Ishikawa (cell line): ENCODE data around the gene RSPH10B.

Experiments used
- CEBPB ChIP-seq: IDR thresholded peaks from 2 replicates; pipeline ENCODE4 v1.6.1; 2012
- CREB1 ChIP-seq: IDR thresholded peaks from 2 replicates; pipeline ENCODE4 v1.6.1; 2012; ENCODE audit warnings: low read depth
- EGR1 ChIP-seq: IDR thresholded peaks from 2 replicates; pipeline ENCODE4 v1.6.1; 2012
- EP300 ChIP-seq: IDR thresholded peaks from 2 replicates; pipeline ENCODE4 v1.6.1; 2012; ENCODE audit warnings: borderline replicate concordance
- FOXM1 ChIP-seq: IDR thresholded peaks from 2 replicates; pipeline ENCODE4 v1.6.1; 2012; ENCODE audit warnings: low read depth, borderline replicate concordance
- NFIC ChIP-seq: IDR thresholded peaks from 2 replicates; pipeline ENCODE4 v1.6.1; 2012
- RAD21 ChIP-seq: IDR thresholded peaks from 2 replicates; pipeline ENCODE4 v1.6.1; 2012; ENCODE audit warnings: low read depth
- TAF1 ChIP-seq: IDR thresholded peaks from 2 replicates; pipeline ENCODE4 v1.6.1; 2012; ENCODE audit warnings: low read depth, mild to moderate bottlenecking
- TCF12 ChIP-seq: IDR thresholded peaks from 2 replicates; pipeline ENCODE4 v1.6.1; 2012; ENCODE audit warnings: low read depth
- TEAD4 ChIP-seq: IDR thresholded peaks from 2 replicates; pipeline ENCODE4 v1.6.1; 2012
- USF1 ChIP-seq: IDR thresholded peaks from 2 replicates; pipeline ENCODE4 v1.6.1; 2012
- YY1 ChIP-seq: IDR thresholded peaks from 2 replicates; pipeline ENCODE4 v1.6.1; 2012; ENCODE audit warnings: low read depth
- ZBTB7A ChIP-seq: IDR thresholded peaks from 2 replicates; pipeline ENCODE4 v1.6.1; 2012; ENCODE audit warnings: low read depth
- TF ChIP-seq, protein P1 (sequence below): IDR thresholded peaks from 2 replicates; pipeline ENCODE4 v1.6.1; 2012

The RSPH10B gene

DNA sequence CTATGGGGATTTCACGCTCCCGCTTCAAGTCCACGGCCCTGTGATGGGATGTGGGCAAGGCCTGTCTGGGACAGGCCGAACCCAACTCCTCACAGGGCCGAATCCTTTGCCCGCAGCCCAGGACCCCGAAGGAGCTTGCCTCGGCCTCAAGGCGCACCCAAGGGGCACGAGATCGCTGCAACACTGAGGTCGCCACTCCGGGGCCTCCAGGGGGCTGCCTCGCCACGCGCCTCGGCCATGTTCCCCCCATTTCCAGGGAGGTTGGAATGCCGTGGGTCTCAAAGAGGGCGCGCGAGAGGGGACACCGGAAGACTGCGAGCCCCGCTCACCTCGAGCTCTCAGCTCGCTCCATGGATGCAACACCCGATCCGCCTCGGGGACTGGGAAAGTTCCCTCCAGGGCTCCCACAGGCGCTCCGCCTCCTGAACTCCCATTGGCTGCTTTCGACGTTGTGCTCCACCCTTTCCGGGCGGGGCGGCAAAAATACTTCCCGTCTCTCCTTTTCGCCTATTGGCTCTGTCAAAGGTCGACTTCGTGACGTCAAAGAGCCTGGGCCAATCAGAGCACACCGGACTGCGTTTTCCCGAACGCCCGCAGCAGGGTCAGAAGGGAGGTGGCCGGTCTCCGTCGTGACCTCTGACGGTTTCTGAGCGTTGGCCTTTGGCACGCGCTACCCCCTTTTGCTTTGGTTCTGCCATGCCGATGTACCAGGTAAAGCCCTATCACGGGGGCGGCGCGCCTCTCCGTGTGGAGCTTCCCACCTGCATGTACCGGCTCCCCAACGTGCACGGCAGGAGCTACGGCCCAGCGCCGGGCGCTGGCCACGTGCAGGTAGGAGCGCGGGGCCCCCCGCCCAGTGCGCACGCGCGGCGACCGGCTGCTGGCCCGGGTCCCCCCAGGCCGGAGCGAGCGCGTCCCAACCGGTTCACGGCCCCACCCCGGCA lies 38.5 kb upstream of the RSPH10B start, which contains the start of the genes AIMP2 and PMS2:
TSS of gene AIMP2 (plus strand) at position 605 of the 944 bp plus-strand sequence. CDS start at position 697, 92 bp downstream.
TSS of gene PMS2 (minus strand) at position 382 of the 944 bp plus-strand sequence. CDS start at position 352, 30 bp downstream.
- TF ChIP-seq EP300 (no peak; the same call in 1 of the 2 replicates), TCF12 (peak; percentile 71), CEBPB (peak; percentile 20; the same call in 1 of the 2 replicates), ZBTB7A (no peak), TAF1 (peak; percentile 74), CREB1 (peak; percentile 77), USF1 (peak; percentile 85), YY1 (peak; percentile 60; the same call in 1 of the 2 replicates), NFIC (peak; percentile 47), RAD21 (no peak; the same call in 1 of the 2 replicates)
- TF ChIP-seq, protein P1, sequence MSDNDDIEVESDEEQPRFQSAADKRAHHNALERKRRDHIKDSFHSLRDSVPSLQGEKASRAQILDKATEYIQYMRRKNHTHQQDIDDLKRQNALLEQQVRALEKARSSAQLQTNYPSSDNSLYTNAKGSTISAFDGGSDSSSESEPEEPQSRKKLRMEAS, result peak; percentile 99

GRCh38 chr7:6007386-6007785 lies 36.9 kb upstream of the RSPH10B start:
- TF ChIP-seq NFIC, result no peak
- no peak for TF ChIP-seq TEAD4
- TF ChIP-seq ZBTB7A, result no peak
- TF ChIP-seq EP300, result no peak
- no peak for TF ChIP-seq TCF12
- no peak for TF ChIP-seq CEBPB
- TF ChIP-seq EGR1, result no peak
- TF ChIP-seq YY1, result no peak
- no peak for TF ChIP-seq TAF1
- TF ChIP-seq CREB1, result no peak
- no peak for TF ChIP-seq USF1
- TF ChIP-seq, protein P1, result no peak

- TF ChIP-seq RAD21 (peak; percentile 84), TEAD4 (no peak), USF1 (no peak)
- TF ChIP-seq, protein P1, result no peak
Observed at GRCh38 chr7:5997210-5997808, 26.8 kb upstream of the RSPH10B start.

DNA sequence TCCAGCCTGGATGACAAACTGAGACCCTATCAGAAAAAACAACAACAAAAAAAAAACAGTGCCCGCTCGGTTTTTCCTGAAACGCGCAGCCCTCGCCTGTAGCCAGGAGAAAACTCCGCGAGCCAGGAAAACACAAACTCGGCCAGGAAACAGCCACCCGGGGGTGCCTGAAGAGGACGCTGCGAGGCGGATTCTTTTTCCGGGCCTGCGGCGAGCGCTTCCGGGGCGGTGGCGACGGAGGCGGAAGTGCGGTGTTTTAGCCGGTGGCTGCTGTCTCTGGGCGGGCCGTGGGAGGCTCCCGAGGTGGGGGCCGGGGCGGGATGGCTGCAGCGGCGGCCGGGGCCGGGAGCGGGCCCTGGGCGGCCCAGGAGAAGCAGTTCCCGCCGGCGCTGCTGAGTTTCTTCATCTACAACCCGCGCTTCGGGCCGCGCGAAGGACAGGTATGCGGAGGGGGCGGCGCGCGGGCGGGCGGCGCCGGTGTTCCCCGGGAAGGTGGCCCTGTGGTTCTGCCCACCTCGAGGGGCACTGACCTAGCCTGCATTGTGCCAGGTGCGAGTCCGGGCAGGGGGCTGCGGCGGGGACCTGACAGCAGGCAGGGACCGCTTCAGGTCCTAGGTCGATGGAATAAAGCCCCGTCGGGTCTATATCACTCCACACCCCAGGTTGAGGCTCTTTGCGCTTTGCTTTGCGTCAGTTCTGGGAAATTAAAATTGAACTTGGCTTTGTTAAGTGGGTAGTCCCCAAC lies 71.8 kb downstream of the RSPH10B start, which contains the start of gene CCZ1:
TSS of gene CCZ1 (plus strand) at position 254 of the 745 bp plus-strand sequence. CDS start at position 321, 67 bp downstream.
- TF ChIP-seq TAF1, result peak; percentile 35; the same call in 1 of the 2 replicates

DNA sequence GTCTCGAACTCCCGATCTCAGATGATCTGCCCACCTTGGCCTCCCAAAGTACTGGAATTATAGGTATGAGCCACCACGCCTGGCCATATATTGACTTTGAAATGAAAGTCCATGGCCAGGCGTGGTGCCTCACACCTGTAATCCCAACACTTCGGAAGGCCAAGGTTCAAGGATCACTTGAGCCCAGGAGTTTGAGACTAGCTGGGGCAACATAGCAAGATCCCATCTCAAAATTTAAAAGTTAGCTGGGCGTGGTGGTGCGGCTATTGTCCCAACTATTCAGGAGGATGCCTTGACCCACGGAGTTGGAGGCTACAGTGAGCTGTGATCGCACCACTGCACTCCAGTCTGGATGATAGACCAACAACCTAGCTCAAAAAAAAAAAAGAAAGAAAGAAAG lies 78.0 kb downstream of the RSPH10B start:
- TF ChIP-seq FOXM1 (no peak), CREB1 (no peak), TEAD4 (no peak), USF1 (no peak), CEBPB (no peak)
